ENCODE data around the gene CD22. TPM values are rescaled to one million over a fixed set of nuclear protein-coding genes. Genes with fewer than 3 reads are reported as not detected.

Gene CD22
- total and polyA plus RNA-seq, 7 experiments from 2014 or later, result 0.70 to 23.9 (median 1.5) TPM

GRCh38 chr19:35291916-35292315 lies 37.1 kb upstream of the CD22 start, which contains the start of gene MAG:
Gene MAG (plus strand): TSS chr19:35292161. CDS start chr19:35295409, 3,248 bp downstream.
- CTCF ChIA-PET, result no interaction called here
- H3K27ac ChIP-seq (ENCODE audit: low read depth, low read length), result no peak within 1 kb of the TSS
- no peak within 1 kb of the TSS for H3K4me3 ChIP-seq (ENCODE audit: low read length)
- H3K27ac Mint-ChIP-seq, result peak within 1 kb of the TSS in 1 of 9 donors; percentile 31
- no peak within 1 kb of the TSS for H3K4me3 Mint-ChIP-seq
- no peak for DNase-seq
- H3K4me1 Mint-ChIP-seq, result peaks cover 0 to 11% (median 2%) of the 10 kb centered on the region in 7 donors
- H3K27me3 Mint-ChIP-seq, result peaks cover 0 to 5% (median 0%) of the 10 kb centered on the region in 5 donors
- intact Hi-C loops (cut with micrococcal nuclease), result no loop called here
- ATAC-seq, result no peak
- no peaks in the 10 kb centered on the region for H3K9me3 Mint-ChIP-seq
- POLR2A ChIA-PET, result no interaction called here
- H3K27me3 ChIP-seq (ENCODE audit: control insufficient read depth in 2 of 2, insufficient read depth in 2 of 2, low read length in 2 of 2), result no peaks in the 10 kb centered on the region
- H3K36me3 Mint-ChIP-seq, result no peaks in the 10 kb centered on the region
- H3K36me3 ChIP-seq (ENCODE audit: control insufficient read depth in 2 of 3, insufficient read depth in 3 of 3, low read length in 3 of 3), result no peaks in the 10 kb centered on the region
- no peaks in the 10 kb centered on the region for H3K9me3 ChIP-seq (ENCODE audit: control insufficient read depth in 2 of 3, low read length in 3 of 3)
- H3K4me1 ChIP-seq (ENCODE audit: control insufficient read depth in 2 of 2, insufficient read depth in 2 of 2, low read length in 2 of 2), result peaks cover 0 to 12% of the 10 kb centered on the region in 2 donors

GRCh38 chr19:35292421-35293362 lies 36.3 kb upstream of the CD22 start:
- ChIA-PET POLR2A (no interaction called here), CTCF (no interaction called here)
- Mint-ChIP-seq H3K27me3 (peaks cover 0 to 5% (median 0%) of the 10 kb centered on the region in 5 donors), H3K9me3 (no peaks in the 10 kb centered on the region), H3K4me3 (no peak overlapping the region), H3K36me3 (no peaks in the 10 kb centered on the region), H3K27ac (peak overlapping the region in 1 of 9 donors; percentile 31), H3K4me1 (peaks cover 0 to 11% (median 2%) of the 10 kb centered on the region in 7 donors)
- ATAC-seq, result no peak
- Histone ChIP-seq H3K27ac (ENCODE audit: low read depth, low read length) (no peak overlapping the region), H3K9me3 (ENCODE audit: control insufficient read depth in 2 of 3, low read length in 3 of 3) (no peaks in the 10 kb centered on the region), H3K4me3 (ENCODE audit: low read length) (no peak overlapping the region), H3K27me3 (ENCODE audit: control insufficient read depth in 2 of 2, insufficient read depth in 2 of 2, low read length in 2 of 2) (no peaks in the 10 kb centered on the region), H3K36me3 (ENCODE audit: control insufficient read depth in 2 of 3, insufficient read depth in 3 of 3, low read length in 3 of 3) (no peaks in the 10 kb centered on the region), H3K4me1 (ENCODE audit: control insufficient read depth in 2 of 2, insufficient read depth in 2 of 2, low read length in 2 of 2) (peaks cover 0 to 12% of the 10 kb centered on the region in 2 donors)
- no peak for DNase-seq
- intact Hi-C loops (cut with micrococcal nuclease), result no loop called here

- no peaks in the 10 kb centered on the region for H3K27me3 ChIP-seq (ENCODE audit: control insufficient read depth in 2 of 2, insufficient read depth in 2 of 2, low read length in 2 of 2)
- Mint-ChIP-seq H3K4me1 (peaks cover 0 to 11% (median 2%) of the 10 kb centered on the region in 7 donors), H3K9me3 (no peaks in the 10 kb centered on the region), H3K27me3 (peaks cover 0 to 3% (median 0%) of the 10 kb centered on the region in 5 donors), H3K27ac (no peak overlapping the region), H3K36me3 (no peaks in the 10 kb centered on the region), H3K4me3 (no peak overlapping the region)
- H3K9me3 ChIP-seq (ENCODE audit: control insufficient read depth in 2 of 3, low read length in 3 of 3), result no peaks in the 10 kb centered on the region
- H3K36me3 ChIP-seq (ENCODE audit: control insufficient read depth in 2 of 3, insufficient read depth in 3 of 3, low read length in 3 of 3), result no peaks in the 10 kb centered on the region
- intact Hi-C loops (cut with micrococcal nuclease), result no loop called here
- H3K27ac ChIP-seq (ENCODE audit: low read depth, low read length), result no peak overlapping the region
- ATAC-seq, result no peak
- H3K4me3 ChIP-seq (ENCODE audit: low read length), result no peak overlapping the region
- peaks cover 0 to 12% of the 10 kb centered on the region in 2 donors for H3K4me1 ChIP-seq (ENCODE audit: control insufficient read depth in 2 of 2, insufficient read depth in 2 of 2, low read length in 2 of 2)
- no peak for DNase-seq
- ChIA-PET CTCF (no interaction called here), POLR2A (no interaction called here)
These were observed 35.6 kb upstream of the CD22 start for GRCh38 chr19:35293363-35293739.

GRCh38 chr19:35293808-35294207 lies 35.2 kb upstream of the CD22 start:
- Histone ChIP-seq H3K27me3 (ENCODE audit: control insufficient read depth in 2 of 2, insufficient read depth in 2 of 2, low read length in 2 of 2) (no peaks in the 10 kb centered on the region), H3K4me1 (ENCODE audit: control insufficient read depth in 2 of 2, insufficient read depth in 2 of 2, low read length in 2 of 2) (peaks cover 0 to 12% of the 10 kb centered on the region in 2 donors), H3K27ac (ENCODE audit: low read depth, low read length) (no peak overlapping the region), H3K4me3 (ENCODE audit: low read length) (no peak overlapping the region), H3K9me3 (ENCODE audit: control insufficient read depth in 2 of 3, low read length in 3 of 3) (no peaks in the 10 kb centered on the region), H3K36me3 (ENCODE audit: control insufficient read depth in 2 of 3, insufficient read depth in 3 of 3, low read length in 3 of 3) (no peaks in the 10 kb centered on the region)
- ChIA-PET CTCF (no interaction called here), POLR2A (no interaction called here)
- intact Hi-C loops (cut with micrococcal nuclease), result no loop called here
- H3K27me3 Mint-ChIP-seq, result peaks cover 0 to 2% (median 0%) of the 10 kb centered on the region in 5 donors
- no peaks in the 10 kb centered on the region for H3K36me3 Mint-ChIP-seq
- no peak overlapping the region for H3K27ac Mint-ChIP-seq
- ATAC-seq (no peak), DNase-seq (no peak)
- H3K4me3 Mint-ChIP-seq, result no peak overlapping the region
- H3K4me1 Mint-ChIP-seq, result peaks cover 0 to 11% (median 2%) of the 10 kb centered on the region in 7 donors
- H3K9me3 Mint-ChIP-seq, result no peaks in the 10 kb centered on the region

GRCh38 chr19:35294328-35294727 lies 34.7 kb upstream of the CD22 start:
- POLR2A ChIA-PET, result no interaction called here
- Histone ChIP-seq H3K4me3 (ENCODE audit: low read length) (no peak overlapping the region), H3K4me1 (ENCODE audit: control insufficient read depth in 2 of 2, insufficient read depth in 2 of 2, low read length in 2 of 2) (peaks cover 0 to 12% of the 10 kb centered on the region in 2 donors), H3K27ac (ENCODE audit: low read depth, low read length) (no peak overlapping the region), H3K27me3 (ENCODE audit: control insufficient read depth in 2 of 2, insufficient read depth in 2 of 2, low read length in 2 of 2) (no peaks in the 10 kb centered on the region), H3K9me3 (ENCODE audit: control insufficient read depth in 2 of 3, low read length in 3 of 3) (no peaks in the 10 kb centered on the region), H3K36me3 (ENCODE audit: control insufficient read depth in 2 of 3, insufficient read depth in 3 of 3, low read length in 3 of 3) (no peaks in the 10 kb centered on the region)
- Mint-ChIP-seq H3K9me3 (no peaks in the 10 kb centered on the region), H3K27ac (peak overlapping the region in 1 of 9 donors; percentile 53), H3K36me3 (no peaks in the 10 kb centered on the region), H3K4me3 (no peak overlapping the region), H3K4me1 (peaks cover 0 to 11% (median 2%) of the 10 kb centered on the region in 7 donors), H3K27me3 (peaks cover 0 to 2% (median 0%) of the 10 kb centered on the region in 5 donors)
- DNase-seq (no peak), ATAC-seq (no peak)
- intact Hi-C loops (cut with micrococcal nuclease), result no loop called here
- CTCF ChIA-PET, result interaction anchor here (1.3 kb wide), 1 partner anchor 153 kb away, joined by 3 read pairs; no protein-coding TSS in a partner anchor

- H3K4me1 Mint-ChIP-seq, result peaks cover 0 to 11% (median 2%) of the 10 kb centered on the region in 7 donors
- DNase-seq (no peak), ATAC-seq (no peak)
- H3K36me3 ChIP-seq (ENCODE audit: control insufficient read depth in 2 of 3, insufficient read depth in 3 of 3, low read length in 3 of 3), result no peaks in the 10 kb centered on the region
- no peak overlapping the region for H3K27ac ChIP-seq (ENCODE audit: low read depth, low read length)
- H3K4me1 ChIP-seq (ENCODE audit: control insufficient read depth in 2 of 2, insufficient read depth in 2 of 2, low read length in 2 of 2), result peaks cover 0 to 12% of the 10 kb centered on the region in 2 donors
- CTCF ChIA-PET, result interaction anchor here (0.5 to 1.3 kb wide), 2 partner anchors 154 to 183 kb away, joined by 3 read pairs; no protein-coding TSS in a partner anchor
- H3K27me3 ChIP-seq (ENCODE audit: control insufficient read depth in 2 of 2, insufficient read depth in 2 of 2, low read length in 2 of 2), result no peaks in the 10 kb centered on the region
- H3K4me3 Mint-ChIP-seq, result peak overlapping the region in 5 of 10 donors; percentile 18 to 50 (median 45)
- H3K27ac Mint-ChIP-seq, result peak overlapping the region in 1 of 9 donors; percentile 56
- intact Hi-C loops (cut with micrococcal nuclease), result no loop called here
- H3K9me3 Mint-ChIP-seq, result no peaks in the 10 kb centered on the region
- no peaks in the 10 kb centered on the region for H3K9me3 ChIP-seq (ENCODE audit: control insufficient read depth in 2 of 3, low read length in 3 of 3)
- peaks cover 0 to 2% (median 0%) of the 10 kb centered on the region in 5 donors for H3K27me3 Mint-ChIP-seq
- no peak overlapping the region for H3K4me3 ChIP-seq (ENCODE audit: low read length)
- POLR2A ChIA-PET, result interaction anchor here (1.2 to 1.3 kb wide), 2 partner anchors 13 to 28 kb away, joined by 3 to 5 read pairs; no protein-coding TSS in a partner anchor
- no peaks in the 10 kb centered on the region for H3K36me3 Mint-ChIP-seq
These were observed 33.9 kb upstream of the CD22 start for GRCh38 chr19:35294859-35295791.

Data from naive thymus-derived CD4-positive, alpha-beta T cell (primary cell).